H1 (cell line): ENCODE measurements around the gene TBC1D16. TPM values are rescaled to one million over a fixed set of nuclear protein-coding genes. Genes with fewer than 3 reads are reported as not detected.

Experiments
- CTCF ChIA-PET: fragments of 300-600 bp; sonication (Branson Sonifier 250); formaldehyde crosslinking; loops from one replicate; lab custom pipeline; 2021; ENCODE audit not compliant: partially characterized antibody; lab: Charles Lee
- POLR2A ChIA-PET: fragments of 300-600 bp; sonication (Branson Sonifier 250); formaldehyde crosslinking; loops from one replicate; lab custom pipeline; 2021; ENCODE audit warnings: inconsistent platforms; ENCODE audit not compliant: partially characterized antibody; lab: Charles Lee
- DNase-seq, 2 experiments: peaks; one replicate each; pipeline versions ENCODE4 v3.0.0 to v3.0.0-alpha.2; 2010 to 2022; ENCODE audit warnings: low spot score in 2 of 2, low read depth in 1 of 2, mixed read lengths in 1 of 2
- FAIRE-seq: peaks from 2 replicates; lab custom pipeline; 2011; peaks lifted over from hg19 to GRCh38; lab: Jason Lieb, UNC
- H2AFZ ChIP-seq: 2 replicates; pipeline ENCODE4 v1.8.1; 2012; ENCODE audit warnings: low read length, inconsistent platforms
- H2AK5ac ChIP-seq: 2 replicates; pipeline ENCODE4 v1.6.1; 2013; ENCODE audit warnings: low read depth, low read length
- H2BK120ac ChIP-seq: replicated peaks from 2 replicates; pipeline ENCODE3; 2013; ENCODE audit warnings: low read depth, low read length, inconsistent platforms
- H2BK12ac ChIP-seq: 2 replicates; pipeline ENCODE4 v1.6.1; 2013; ENCODE audit warnings: low read depth, low read length
- H2BK15ac ChIP-seq: 2 replicates; pipeline ENCODE4 v1.6.1; 2013; ENCODE audit warnings: low read length
- H2BK20ac ChIP-seq: 2 replicates; pipeline ENCODE4 v1.6.1; 2013; ENCODE audit warnings: low read length
- H2BK5ac ChIP-seq: 2 replicates; pipeline ENCODE4 v1.6.1; 2013; ENCODE audit warnings: low read depth, low read length
- H3K14ac ChIP-seq: 2 replicates; pipeline ENCODE4 v1.6.1; 2013; ENCODE audit warnings: inconsistent platforms; ENCODE audit not compliant: insufficient read length
- H3K18ac ChIP-seq: 2 replicates; pipeline ENCODE4 v1.6.1; 2013; ENCODE audit warnings: low read length; ENCODE audit errors: extremely low read depth
- H3K23ac ChIP-seq: 2 replicates; pipeline ENCODE4 v1.6.1; 2013; ENCODE audit warnings: inconsistent platforms; ENCODE audit not compliant: insufficient read length
- H3K23me2 ChIP-seq: 2 replicates; pipeline ENCODE4 v1.6.1; 2013; ENCODE audit warnings: low read depth, low read length
- H3K27ac ChIP-seq: 2 replicates; pipeline ENCODE4 v1.6.1; 2011; ENCODE audit warnings: low read depth, low read length, inconsistent platforms
- H3K27me3 ChIP-seq, 4 experiments: replicated peaks in 1 of 4; 1 replicate in 1 of 4; 2 replicates in 3 of 4; pipeline versions ENCODE4 v1.6.1 to v1.8.1; 2011 to 2013; ENCODE audit warnings: low read length in 3 of 4, mild to moderate bottlenecking in 3 of 4, inconsistent platforms in 2 of 4, mixed read lengths in 2 of 4, moderate library complexity in 1 of 4; ENCODE audit not compliant: control insufficient read depth in 3 of 4, insufficient read depth in 3 of 4; ENCODE audit errors: extremely low read depth in 1 of 4
- H3K36me3 ChIP-seq, 4 experiments: 2 replicates each; pipeline versions ENCODE4 v1.6.1 to v1.8.1; 2011 to 2013; ENCODE audit warnings: mild to moderate bottlenecking in 4 of 4, low read length in 3 of 4, moderate library complexity in 2 of 4, control low read depth in 1 of 4, inconsistent platforms in 1 of 4; ENCODE audit not compliant: insufficient read depth in 4 of 4, control insufficient read depth in 2 of 4
- H3K4ac ChIP-seq: replicated peaks from 2 replicates; pipeline ENCODE3; 2013; ENCODE audit warnings: low read length, low read depth, mixed read lengths, inconsistent platforms; ENCODE audit not compliant: insufficient read length
- H3K4me1 ChIP-seq, 4 experiments: replicated peaks in 1 of 4; 1 replicate in 1 of 4; 2 replicates in 3 of 4; pipeline versions ENCODE4 v1.6.1 to v1.8.1; 2011 to 2013; ENCODE audit warnings: low read length in 3 of 4, inconsistent platforms in 2 of 4, mixed read lengths in 1 of 4; ENCODE audit not compliant: insufficient read depth in 4 of 4, control insufficient read depth in 3 of 4
- H3K4me2 ChIP-seq, 2 experiments: 2 replicates each; pipeline versions ENCODE4 v1.6.1 to v1.8.1; 2011 to 2013; ENCODE audit warnings: low read depth in 2 of 2, low read length in 2 of 2, control low read depth in 1 of 2, inconsistent platforms in 1 of 2, mild to moderate bottlenecking in 1 of 2; ENCODE audit not compliant: insufficient read depth in 1 of 2
- H3K4me3 ChIP-seq, 4 experiments: fragments of 200-600, 300-600 bp in 1 of 4; sonication (generic), shearing (Covaris generic), sonication (Bioruptor Twin) in 1 of 4; 2 replicates each; pipeline versions ENCODE4 v1.5.1 to v1.8.1; 2011 to 2016; ENCODE audit warnings: low read length in 4 of 4, low read depth in 3 of 4, control low read depth in 2 of 4, inconsistent platforms in 2 of 4, mild to moderate bottlenecking in 2 of 4, mixed read lengths in 1 of 4, moderate library complexity in 1 of 4; ENCODE audit not compliant: insufficient read depth in 2 of 4; ENCODE audit errors: extremely low read depth in 1 of 4
- H3K56ac ChIP-seq: replicated peaks from 2 replicates; pipeline ENCODE3; 2013; ENCODE audit warnings: low read depth, mild to moderate bottlenecking, mixed read lengths, low read length, inconsistent platforms; ENCODE audit not compliant: insufficient read length
- H3K79me1 ChIP-seq: 2 replicates; pipeline ENCODE4 v1.6.1; 2013; ENCODE audit warnings: low read depth, low read length, control low read depth
- H3K79me2 ChIP-seq, 2 experiments: 2 replicates each; pipeline versions ENCODE4 v1.6.1 to v1.8.1; 2012 to 2013; ENCODE audit warnings: low read length in 2 of 2, mild to moderate bottlenecking in 2 of 2, inconsistent platforms in 1 of 2; ENCODE audit not compliant: insufficient read depth in 2 of 2, control insufficient read depth in 1 of 2
- H3K9ac ChIP-seq, 4 experiments: replicated peaks in 1 of 4; 1 replicate in 1 of 4; 2 replicates in 3 of 4; pipeline versions ENCODE4 v1.6.1 to v1.8.1; 2011 to 2013; ENCODE audit warnings: low read depth in 3 of 4, low read length in 3 of 4, control low read depth in 2 of 4, mild to moderate bottlenecking in 2 of 4, moderate library complexity in 2 of 4, inconsistent platforms in 1 of 4; ENCODE audit errors: extremely low read depth in 1 of 4
- H3K9me3 ChIP-seq, 2 experiments: 2 replicates each; pipeline versions ENCODE4 v1.6.1 to v1.8.1; 2012 to 2013; ENCODE audit warnings: mild to moderate bottlenecking in 2 of 2, moderate library complexity in 2 of 2, control low read depth in 1 of 2, inconsistent platforms in 1 of 2, low read depth in 1 of 2, low read length in 1 of 2, mixed read lengths in 1 of 2; ENCODE audit not compliant: insufficient read depth in 2 of 2
- H4K20me1 ChIP-seq, 2 experiments: replicated peaks in 1 of 2; 2 replicates each; pipeline versions ENCODE3 to v1.8.1; 2011 to 2013; ENCODE audit warnings: inconsistent platforms in 2 of 2, low read length in 2 of 2, mild to moderate bottlenecking in 1 of 2; ENCODE audit not compliant: insufficient read depth in 2 of 2, control insufficient read depth in 1 of 2
- H4K5ac ChIP-seq: 2 replicates; pipeline ENCODE4 v1.6.1; 2013; ENCODE audit warnings: low read length, low read depth, mixed read lengths, inconsistent platforms; ENCODE audit not compliant: insufficient read length
- H4K8ac ChIP-seq: 2 replicates; pipeline ENCODE4 v1.8.0; 2013; ENCODE audit warnings: mild to moderate bottlenecking, moderate library complexity, low read length, inconsistent platforms; ENCODE audit not compliant: insufficient read depth; ENCODE audit errors: extremely low read depth
- H4K91ac ChIP-seq: replicated peaks from 2 replicates; pipeline ENCODE3; 2013; ENCODE audit warnings: low read length, mixed read lengths, inconsistent platforms; ENCODE audit not compliant: insufficient read length
- CHD1 ChIP-seq: IDR thresholded peaks from 2 replicates; pipeline ENCODE4 v1.6.1; 2012; ENCODE audit warnings: low read depth, low read length, improper control_type of control experiment
- GABPA ChIP-seq: IDR thresholded peaks from 2 replicates; pipeline ENCODE4 v1.6.1; 2011; ENCODE audit warnings: mild to moderate bottlenecking, low read length, moderate library complexity, borderline replicate concordance; ENCODE audit not compliant: insufficient read depth
- SRF ChIP-seq: IDR thresholded peaks from 2 replicates; pipeline ENCODE4 v1.6.1; 2011; ENCODE audit warnings: mild to moderate bottlenecking, low read depth, low read length, moderate library complexity
- TAF1 ChIP-seq: IDR thresholded peaks from 2 replicates; pipeline ENCODE4 v1.6.1; 2011; ENCODE audit warnings: mild to moderate bottlenecking, low read depth, low read length
- WGBS, 2 experiments: shearing (Covaris generic) in 1 of 2; methylation state at CpG; one replicate each; pipeline versions ENCODE4 v1.1.6 to v1.1.7; 2013 to 2015; ENCODE audit warnings: low lambda C conversion rate in 2 of 2, mixed read lengths in 2 of 2, inconsistent platforms in 1 of 2, low coverage in 1 of 2, missing lambda C conversion rate in 1 of 2; ENCODE audit not compliant: insufficient replicate concordance in 2 of 2, insufficient coverage in 1 of 2, insufficient read length in 1 of 2; ENCODE audit errors: extremely low coverage in 1 of 2, missing lambda C conversion rate in 1 of 2; 5-methylcytosine and 5-hydroxymethylcytosine counted together
- polyA plus RNA-seq, 7 experiments: library from polyadenylated mRNA; depleted of rRNA in 3 of 7; stranded (reverse) in 5 of 7; unstranded in 2 of 7; fragments of >200 nt in 5 of 7; fragments of 200-250 nt in 2 of 7; gene quantifications; 1 replicate in 5 of 7; 2 replicates in 1 of 7; 4 replicates in 1 of 7; pipeline versions ENCODE4 v1.2.1 to v1.2.3, GENCODE V29; 2011 to 2013; ENCODE audit warnings: missing spikeins in 2 of 7, mixed read lengths in 2 of 7
- total RNA-seq: library from RNA; stranded (reverse); fragmentation: NEBNext Ultra II Directional; extraction: Animal tissue kit (Norgen Biotek cat#: 25700); gene quantifications from 2 replicates; pipeline ENCODE4 v1.2.1, GENCODE V29; 2021

The TBC1D16 gene
- total and polyA plus RNA-seq, 2 of the 8 experiments (the other 6 are each of a cell fraction or from before 2014, with no cell fraction given) = 21.1 to 109 TPM

DNA sequence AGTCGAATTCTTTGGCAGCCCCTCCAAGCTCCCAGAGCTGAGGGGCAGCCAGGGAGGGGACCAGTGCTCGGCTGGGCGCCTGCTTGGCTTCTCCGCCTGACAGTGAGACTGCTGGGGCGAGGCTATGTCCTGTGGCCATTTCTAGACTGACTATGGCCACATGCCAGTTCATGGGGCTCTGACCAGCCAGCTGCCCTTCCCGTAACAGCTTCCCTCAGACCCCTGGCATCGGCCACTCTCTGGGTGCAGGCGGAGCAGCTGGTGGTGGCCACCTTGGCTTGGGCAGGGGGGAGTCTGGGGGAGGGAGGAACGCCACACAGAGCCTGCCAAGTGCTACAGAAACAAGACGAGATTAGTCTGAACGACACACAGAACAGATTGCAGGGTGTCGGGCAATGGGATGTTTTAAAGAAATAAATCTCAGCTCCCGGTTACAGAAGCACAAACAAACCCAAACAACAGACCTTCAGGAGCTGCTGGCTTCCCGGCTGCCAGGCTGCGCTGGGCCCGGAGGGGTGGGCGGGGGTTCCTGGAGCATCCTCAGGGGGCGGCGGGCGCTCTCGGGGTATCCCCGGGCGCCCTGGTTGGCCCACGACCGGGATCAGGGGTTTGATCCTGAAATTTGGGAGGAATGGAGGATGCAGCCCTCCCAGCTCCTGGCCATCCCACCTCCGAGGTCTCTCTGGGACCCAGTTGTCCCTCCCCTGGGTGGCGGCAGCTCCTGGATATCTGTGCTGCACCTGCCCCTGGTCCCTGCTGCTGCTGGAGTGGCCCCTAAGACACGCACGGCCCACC, 34.5 kb downstream of the TBC1D16 start:
- WGBS, 2 experiments = 90% methylated on average over 12 of the region's 29 CpGs; no CpG with 5 or more reads in 1 of the 2 experiments
- no peak overlapping the region for H4K5ac ChIP-seq

More for the DNA sequence above, 34.5 kb downstream of the TBC1D16 start:
- Histone ChIP-seq H3K9ac (no peak overlapping the region), H2AFZ (no peak overlapping the region), H2BK15ac (no peak overlapping the region), H3K4me1 (peaks cover 0 to under 1% (median under 1%) of the 10 kb centered on the region in 4 experiments; a peak in 3 of 7 replicates), H3K79me2 (peaks cover 0 to 9% of the 10 kb centered on the region in 2 experiments; a peak in 1 of 4 replicates), H2BK5ac (no peak overlapping the region), H4K8ac (peak overlapping the region; percentile 60; the same call in 1 of the 2 replicates), H3K56ac (no peak overlapping the region), H4K20me1 (peaks cover 4 to 10% of the 10 kb centered on the region in 2 experiments), H3K9me3 (no peaks in the 10 kb centered on the region; a peak in 1 of 4 replicates), H3K14ac (no peak overlapping the region), H3K79me1 (peaks cover 6% of the 10 kb centered on the region; the same call in 1 of the 2 replicates), H3K4me2 (no peak overlapping the region), H3K4ac (no peak overlapping the region), H3K27ac (no peak overlapping the region), H4K91ac (no peak overlapping the region), H2AK5ac (no peak overlapping the region), H2BK20ac (no peak overlapping the region), H2BK120ac (no peak overlapping the region), H2BK12ac (no peak overlapping the region), H3K23me2 (no peaks in the 10 kb centered on the region), H3K18ac (no peak overlapping the region), H3K27me3 (no peaks in the 10 kb centered on the region), H3K36me3 (peaks cover 0 to 11% (median 1%) of the 10 kb centered on the region in 4 experiments; a peak in 2 of 8 replicates), H3K23ac (no peak overlapping the region), H3K4me3 (no peak overlapping the region)
- DNase-seq (no peak), FAIRE-seq (no peak)
- TF ChIP-seq TAF1 (no peak), SRF (no peak), GABPA (no peak), CHD1 (no peak)
- ChIA-PET CTCF (interaction anchor here (0.6 to 8.1 kb wide), 5 partner anchors 7 to 256 kb away, joined by 3 to 53 read pairs (median 3); no protein-coding TSS in a partner anchor), POLR2A (interaction anchor here (1.2 to 2.0 kb wide), 3 partner anchors 9 to 184 kb away, joined by 3 to 5 read pairs (median 5); no protein-coding TSS in a partner anchor)
